22Rv1 (cell line): ENCODE data around the gene MPO.

ENCODE experiments used
- H3K27ac ChIP-seq: fragments of 450-650 bp; 2 replicates; pipeline ENCODE4 v1.5.1; 2017
- CTCF ChIP-seq: fragments of 450-650 bp; IDR thresholded peaks from 2 replicates; pipeline ENCODE4 v1.5.1; 2017; ENCODE audit warnings: mild to moderate bottlenecking
- ZFX ChIP-seq: fragments of 450-650 bp; IDR thresholded peaks from 2 replicates; pipeline ENCODE4 v1.6.1; 2017; ENCODE audit warnings: antibody characterized with exemption, borderline replicate concordance

Gene MPO

GRCh38 chr17:58262149-58262548 lies 18.6 kb downstream of the MPO start:
- no peak for TF ChIP-seq ZFX
- no peak for TF ChIP-seq CTCF

GRCh38 chr17:58254803-58255202 lies 25.9 kb downstream of the MPO start:
- TF ChIP-seq ZFX (no peak), CTCF (peak; percentile 59)
- H3K27ac ChIP-seq, result no peak overlapping the region

More at GRCh38 chr17:58262149-58262548, 18.6 kb downstream of the MPO start:
- H3K27ac ChIP-seq, result no peak overlapping the region

- TF ChIP-seq ZFX, result no peak
- no peak for TF ChIP-seq CTCF
- H3K27ac ChIP-seq, result no peak overlapping the region
These were observed 27.7 kb downstream of the MPO start for GRCh38 chr17:58253082-58253481.

GRCh38 chr17:58252141-58252540 lies 28.6 kb downstream of the MPO start:
- no peak for TF ChIP-seq ZFX
- TF ChIP-seq CTCF, result no peak
- no peak overlapping the region for H3K27ac ChIP-seq

- H3K27ac ChIP-seq, result no peak overlapping the region
These were observed 30.3 kb downstream of the MPO start for GRCh38 chr17:58250344-58251011.

GRCh38 chr17:58249270-58250133 lies 31.2 kb downstream of the MPO start:
- no peak for TF ChIP-seq ZFX
- peak; percentile 97 for TF ChIP-seq CTCF
- H3K27ac ChIP-seq, result no peak overlapping the region

More at GRCh38 chr17:58250344-58251011, 30.3 kb downstream of the MPO start:
- TF ChIP-seq CTCF (no peak), ZFX (no peak)

GRCh38 chr17:58248955-58249269 lies 31.8 kb downstream of the MPO start:
- H3K27ac ChIP-seq, result no peak overlapping the region
- TF ChIP-seq ZFX (no peak), CTCF (no peak)
